Lung (tissue), 12 donors: ENCODE data around the gene APAF1. TPM values are rescaled to one million over a fixed set of nuclear protein-coding genes. Genes with fewer than 3 reads are reported as not detected.

Source experiments
- ATAC-seq: fragments of 200-7000 bp; cut with Tn5 transposase; one replicate; pipeline ENCODE4 v1.9.1; 2020; ENCODE audit warnings: moderate number of reproducible peaks; ENCODE audit not compliant: insufficient read depth, low FRiP score
- DNase-seq, 3 donors: peaks; one replicate each; pipeline ENCODE4 v3.0.0-alpha.2; 2013 to 2017
- H3K27ac ChIP-seq, 2 donors: one replicate each; pipeline ENCODE4 v1.5.1; 2013; ENCODE audit warnings: mild to moderate bottlenecking in 2 of 2, moderate library complexity in 2 of 2, control low read depth in 1 of 2, inconsistent platforms in 1 of 2, low read depth in 1 of 2, low read length in 1 of 2
- H3K27me3 ChIP-seq, 3 donors: one replicate each; pipeline ENCODE4 v1.5.1; 2013; ENCODE audit warnings: low read length in 2 of 3; ENCODE audit not compliant: control insufficient read depth in 3 of 3, insufficient read depth in 3 of 3
- H3K36me3 ChIP-seq, 4 donors: one replicate each; pipeline ENCODE4 v1.5.1; 2013; ENCODE audit warnings: low read length in 4 of 4, mild to moderate bottlenecking in 1 of 4, moderate library complexity in 1 of 4; ENCODE audit not compliant: control insufficient read depth in 4 of 4, insufficient read depth in 4 of 4
- H3K4me1 ChIP-seq, 5 donors: one replicate each; pipeline ENCODE4 v1.5.1; 2013; ENCODE audit warnings: low read length in 5 of 5, mild to moderate bottlenecking in 2 of 5, moderate library complexity in 1 of 5; ENCODE audit not compliant: control insufficient read depth in 5 of 5, insufficient read depth in 5 of 5
- H3K4me3 ChIP-seq: one replicate; pipeline ENCODE4 v1.5.1; 2013; ENCODE audit warnings: mild to moderate bottlenecking, control low read depth, moderate library complexity
- H3K9ac ChIP-seq, 2 donors: one replicate each; pipeline ENCODE4 v1.5.1; 2013; ENCODE audit warnings: low read length in 2 of 2, control low read depth in 1 of 2; ENCODE audit not compliant: insufficient read depth in 1 of 2
- H3K9me3 ChIP-seq, 4 donors: one replicate each; pipeline ENCODE4 v1.5.1; 2013; ENCODE audit warnings: low read length in 3 of 4, mild to moderate bottlenecking in 1 of 4, moderate library complexity in 1 of 4; ENCODE audit not compliant: control insufficient read depth in 4 of 4, insufficient read depth in 3 of 4
- WGBS, 2 donors: extraction: QIAGEN DNeasy Blood & Tissue Kit; methylation state at CpG; one replicate each; pipeline ENCODE4 v1.1.7; 2013; 5-methylcytosine and 5-hydroxymethylcytosine counted together
- polyA plus RNA-seq, 2 donors: library from polyadenylated mRNA; stranded (reverse); fragments of 200-250 nt; gene quantifications; one replicate each; pipeline ENCODE4 v1.2.1, GENCODE V29; 2013
- total RNA-seq, 2 donors: library from RNA; depleted of rRNA in 1 of 2; stranded (reverse); fragments of >200 nt in 1 of 2; gene quantifications; one replicate each; pipeline ENCODE4 v1.2.1, GENCODE V29; 2014 to 2021
- TF ChIP-seq, protein P1 (sequence below): IDR thresholded peaks from 2 replicates; pipeline ENCODE4 v1.5.1; 2012; ENCODE audit warnings: mild to moderate bottlenecking; ENCODE audit errors: control extremely low read depth, extremely low read depth
- donor health status: control.
- donor health status: control.
- donor health status: Bipolar disorder and iron deficiency.
- donor health status: healthy.
- donor health status: DM: yes; HTN: yes; CAD: no.

The APAF1 gene
- total and polyA plus RNA-seq, 4 donors = 6.6 to 53.2 (median 13.7) TPM

DNA sequence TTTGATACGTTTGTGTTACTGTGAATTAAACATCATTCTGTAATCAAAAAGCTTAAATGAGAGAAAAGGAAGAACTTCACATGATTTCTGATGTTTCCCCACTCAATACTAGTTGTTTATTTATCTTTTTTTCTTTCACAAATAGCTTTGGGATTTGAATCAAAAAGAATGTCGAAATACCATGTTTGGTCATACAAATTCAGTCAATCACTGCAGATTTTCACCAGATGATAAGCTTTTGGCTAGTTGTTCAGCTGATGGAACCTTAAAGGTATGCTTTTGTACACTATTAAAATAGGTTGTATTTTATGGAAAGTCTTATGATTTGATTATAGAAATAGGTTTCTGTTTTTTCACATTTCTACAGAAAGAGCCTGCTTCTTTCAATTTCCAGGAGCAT is 41.5 kb downstream of the APAF1 start:
- 86 to 91% methylated on average over 2 of the region's 2 CpGs for WGBS, 2 donors
- Histone ChIP-seq H3K9me3 (no peaks in the 10 kb centered on the region), H3K36me3 (peaks cover 12 to 39% (median 27%) of the 10 kb centered on the region in 4 donors), H3K27me3 (no peaks in the 10 kb centered on the region), H3K4me1 (no peaks in the 10 kb centered on the region), H3K9ac (no peak overlapping the region), H3K27ac (no peak overlapping the region), H3K4me3 (no peak overlapping the region)
- ATAC-seq (no peak), DNase-seq (no peak)
- TF ChIP-seq, protein P1, sequence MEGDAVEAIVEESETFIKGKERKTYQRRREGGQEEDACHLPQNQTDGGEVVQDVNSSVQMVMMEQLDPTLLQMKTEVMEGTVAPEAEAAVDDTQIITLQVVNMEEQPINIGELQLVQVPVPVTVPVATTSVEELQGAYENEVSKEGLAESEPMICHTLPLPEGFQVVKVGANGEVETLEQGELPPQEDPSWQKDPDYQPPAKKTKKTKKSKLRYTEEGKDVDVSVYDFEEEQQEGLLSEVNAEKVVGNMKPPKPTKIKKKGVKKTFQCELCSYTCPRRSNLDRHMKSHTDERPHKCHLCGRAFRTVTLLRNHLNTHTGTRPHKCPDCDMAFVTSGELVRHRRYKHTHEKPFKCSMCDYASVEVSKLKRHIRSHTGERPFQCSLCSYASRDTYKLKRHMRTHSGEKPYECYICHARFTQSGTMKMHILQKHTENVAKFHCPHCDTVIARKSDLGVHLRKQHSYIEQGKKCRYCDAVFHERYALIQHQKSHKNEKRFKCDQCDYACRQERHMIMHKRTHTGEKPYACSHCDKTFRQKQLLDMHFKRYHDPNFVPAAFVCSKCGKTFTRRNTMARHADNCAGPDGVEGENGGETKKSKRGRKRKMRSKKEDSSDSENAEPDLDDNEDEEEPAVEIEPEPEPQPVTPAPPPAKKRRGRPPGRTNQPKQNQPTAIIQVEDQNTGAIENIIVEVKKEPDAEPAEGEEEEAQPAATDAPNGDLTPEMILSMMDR = no peak

DNA sequence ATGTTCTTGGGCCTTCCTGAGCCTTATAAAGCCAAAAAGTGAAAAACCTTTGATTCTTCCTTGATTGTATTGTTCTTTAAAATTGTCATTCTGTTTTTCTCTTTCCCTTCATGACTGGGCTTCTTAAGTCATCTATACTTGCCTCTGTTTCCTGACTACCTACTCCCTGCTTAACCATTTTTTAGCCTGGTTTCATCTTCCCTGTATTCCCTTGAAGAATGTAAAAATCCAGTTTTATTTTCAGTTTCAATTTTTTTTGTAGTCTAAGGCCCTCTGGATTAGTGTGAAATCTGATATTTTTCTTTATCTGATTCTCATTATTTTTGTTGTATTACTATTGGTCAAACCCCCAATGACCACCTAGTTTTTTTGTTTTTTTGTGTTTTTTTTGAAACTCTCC is 46.3 kb downstream of the APAF1 start:
- Histone ChIP-seq H3K27me3 (no peaks in the 10 kb centered on the region), H3K36me3 (peaks cover 13 to 29% (median 22%) of the 10 kb centered on the region in 4 donors), H3K4me1 (no peaks in the 10 kb centered on the region), H3K9me3 (no peaks in the 10 kb centered on the region), H3K9ac (no peak overlapping the region), H3K27ac (no peak overlapping the region), H3K4me3 (no peak overlapping the region)
- no peak for ATAC-seq
- no peak for DNase-seq
- TF ChIP-seq, protein P1 = no peak

DNA sequence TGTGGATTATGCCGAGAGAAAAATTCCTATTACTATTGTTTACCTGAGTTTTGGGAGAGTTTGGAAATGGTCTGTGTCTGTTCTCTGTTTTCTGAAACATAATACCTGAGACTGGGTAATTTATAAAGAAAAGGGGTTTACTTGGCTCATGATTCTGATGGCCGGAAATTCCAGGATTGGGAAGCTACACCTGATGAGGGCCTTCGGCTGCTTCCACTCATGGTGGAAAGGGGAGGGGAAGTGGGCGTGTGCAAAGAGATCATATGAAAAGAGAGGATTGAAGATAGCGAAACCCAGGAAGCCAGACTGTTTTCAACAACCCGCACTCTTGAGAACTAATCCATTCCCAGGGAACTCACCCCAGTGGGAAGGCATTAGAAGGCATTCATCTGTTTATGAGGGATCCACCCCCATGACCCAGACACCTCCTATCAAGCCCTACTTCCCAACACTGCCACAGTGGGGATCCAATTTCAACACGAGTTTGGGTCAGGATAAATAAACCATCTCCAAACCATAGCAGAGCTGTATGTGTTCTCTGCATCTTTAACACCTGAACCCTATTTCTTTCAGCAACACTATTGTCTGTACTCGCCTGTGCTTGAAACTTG is 51.1 kb downstream of the APAF1 start:
- 85 to 86% methylated on average over 8 of the region's 8 CpGs for WGBS, 2 donors
- no peak for ATAC-seq
- peaks cover 0 to 9% (median 0%) of the 10 kb centered on the region in 5 donors for H3K4me1 ChIP-seq

More for the DNA sequence above, 51.1 kb downstream of the APAF1 start:
- H3K4me3 ChIP-seq = no peak overlapping the region
- no peak for DNase-seq
- H3K27me3 ChIP-seq = no peaks in the 10 kb centered on the region
- no peak overlapping the region for H3K27ac ChIP-seq
- no peaks in the 10 kb centered on the region for H3K9me3 ChIP-seq
- H3K36me3 ChIP-seq = peaks cover 3 to 17% (median 12%) of the 10 kb centered on the region in 4 donors
- TF ChIP-seq, protein P1 = no peak
- no peak overlapping the region for H3K9ac ChIP-seq
